ENCODE results near the gene INPP5D. TPM values are rescaled to one million over a fixed set of nuclear protein-coding genes. Genes with fewer than 3 reads are reported as not detected.

Gene INPP5D
- total RNA-seq, 1 donor from 2014 or later, result 2.2 TPM

- Mint-ChIP-seq H3K36me3 (ENCODE audit: unreplicated experiment) (no peaks in the 10 kb centered on the region), H3K4me1 (ENCODE audit: low read depth, unreplicated experiment) (no peaks in the 10 kb centered on the region), H3K9me3 (ENCODE audit: unreplicated experiment) (no peaks in the 10 kb centered on the region), H3K4me3 (ENCODE audit: unreplicated experiment) (no peak overlapping the region), H3K27ac (ENCODE audit: unreplicated experiment) (no peak overlapping the region), H3K27me3 (ENCODE audit: unreplicated experiment) (peaks cover 1% of the 10 kb centered on the region)
- no peak for DNase-seq
- TF ChIP-seq CTCF (IDR thresholded peaks at IDR 0.05; ENCODE audit: partially characterized antibody, unreplicated experiment), result no peak
Observed at GRCh38 chr2:233100192-233100998, 40.3 kb downstream of the INPP5D start.

- Mint-ChIP-seq H3K9me3 (ENCODE audit: unreplicated experiment) (no peaks in the 10 kb centered on the region), H3K4me1 (ENCODE audit: low read depth, unreplicated experiment) (no peaks in the 10 kb centered on the region), H3K27ac (ENCODE audit: unreplicated experiment) (no peak overlapping the region), H3K27me3 (ENCODE audit: unreplicated experiment) (peaks cover 1% of the 10 kb centered on the region), H3K36me3 (ENCODE audit: unreplicated experiment) (no peaks in the 10 kb centered on the region), H3K4me3 (ENCODE audit: unreplicated experiment) (no peak overlapping the region)
- DNase-seq, result no peak
- TF ChIP-seq CTCF (IDR thresholded peaks at IDR 0.05; ENCODE audit: partially characterized antibody, unreplicated experiment), result no peak
Observed at GRCh38 chr2:233101141-233101540, 41.0 kb downstream of the INPP5D start.

- Mint-ChIP-seq H3K4me3 (ENCODE audit: unreplicated experiment) (no peak overlapping the region), H3K36me3 (ENCODE audit: unreplicated experiment) (no peaks in the 10 kb centered on the region), H3K4me1 (ENCODE audit: low read depth, unreplicated experiment) (no peaks in the 10 kb centered on the region), H3K27me3 (ENCODE audit: unreplicated experiment) (peaks cover 1% of the 10 kb centered on the region), H3K27ac (ENCODE audit: unreplicated experiment) (no peak overlapping the region), H3K9me3 (ENCODE audit: unreplicated experiment) (no peaks in the 10 kb centered on the region)
- no peak for TF ChIP-seq CTCF (IDR thresholded peaks at IDR 0.05; ENCODE audit: partially characterized antibody, unreplicated experiment)
- no peak for DNase-seq
Observed at GRCh38 chr2:233101816-233102215, 41.7 kb downstream of the INPP5D start.

- Mint-ChIP-seq H3K4me3 (ENCODE audit: unreplicated experiment) (no peak overlapping the region), H3K27me3 (ENCODE audit: unreplicated experiment) (peaks cover 1% of the 10 kb centered on the region), H3K27ac (ENCODE audit: unreplicated experiment) (no peak overlapping the region), H3K36me3 (ENCODE audit: unreplicated experiment) (no peaks in the 10 kb centered on the region), H3K9me3 (ENCODE audit: unreplicated experiment) (no peaks in the 10 kb centered on the region), H3K4me1 (ENCODE audit: low read depth, unreplicated experiment) (no peaks in the 10 kb centered on the region)
- no peak for DNase-seq
- no peak for TF ChIP-seq CTCF (IDR thresholded peaks at IDR 0.05; ENCODE audit: partially characterized antibody, unreplicated experiment)
Observed at GRCh38 chr2:233105156-233105895, 45.2 kb downstream of the INPP5D start.

- H3K36me3 Mint-ChIP-seq (ENCODE audit: unreplicated experiment), result no peaks in the 10 kb centered on the region
Observed at GRCh38 chr2:233105930-233106329, 45.8 kb downstream of the INPP5D start.

More at GRCh38 chr2:233105930-233106329, 45.8 kb downstream of the INPP5D start:
- DNase-seq, result no peak
- Mint-ChIP-seq H3K27ac (ENCODE audit: unreplicated experiment) (no peak overlapping the region), H3K4me1 (ENCODE audit: low read depth, unreplicated experiment) (no peaks in the 10 kb centered on the region), H3K9me3 (ENCODE audit: unreplicated experiment) (no peaks in the 10 kb centered on the region), H3K27me3 (ENCODE audit: unreplicated experiment) (peaks cover 1% of the 10 kb centered on the region), H3K4me3 (ENCODE audit: unreplicated experiment) (no peak overlapping the region)
- TF ChIP-seq CTCF (IDR thresholded peaks at IDR 0.05; ENCODE audit: partially characterized antibody, unreplicated experiment), result no peak
